Activated naive CD8-positive, alpha-beta T cell treated with anti-CD3 and anti-CD28 coated beads, Interleukin-2, amount 50 U/mL, for 16 hours (primary cell): ENCODE data around the gene ESR1.

Source experiments
- DNase-seq: peaks from one replicate; pipeline ENCODE4 v3.0.0-alpha.2; 2020; ENCODE audit warnings: low read depth, low spot score

Gene ESR1

GRCh38 chr6:152173321-152173720 lies 365.8 kb downstream of the ESR1 start:
- no peak for DNase-seq

GRCh38 chr6:152173957-152174356 lies 366.5 kb downstream of the ESR1 start:
- DNase-seq, result no peak

GRCh38 chr6:152176268-152176667 lies 368.8 kb downstream of the ESR1 start:
- no peak for DNase-seq
